Sigmoid colon (tissue), 7 donors: ENCODE data around the gene BCAS3. TPM values are rescaled to one million over a fixed set of nuclear protein-coding genes. Genes with fewer than 3 reads are reported as not detected.
"Not testable (repeated sequence)": the region's sequence is repeated elsewhere in the genome, so short reads cannot be mapped to it uniquely, and the experiment has no call there.

Experiments
- DNase-seq: peaks from one replicate; pipeline ENCODE4 v3.0.0-alpha.2; 2019
- H3K27ac ChIP-seq, 4 donors: fragments of 200-600 bp; sonication (generic); one replicate each; pipeline ENCODE4 v1.5.1; 2016 to 2019; ENCODE audit warnings: mild to moderate bottlenecking in 1 of 4
- H3K27me3 ChIP-seq, 3 donors: fragments of 200-600 bp; sonication (generic); one replicate each; pipeline ENCODE4 v1.5.1; 2019; ENCODE audit warnings: mild to moderate bottlenecking in 1 of 3
- H3K36me3 ChIP-seq, 4 donors: fragments of 200-600 bp; sonication (generic); one replicate each; pipeline ENCODE4 v1.5.1; 2016 to 2019
- H3K4me1 ChIP-seq, 4 donors: fragments of 200-600 bp; sonication (generic); one replicate each; pipeline ENCODE4 v1.5.1; 2017 to 2019
- H3K4me3 ChIP-seq, 4 donors: fragments of 200-600 bp; sonication (generic); one replicate each; pipeline ENCODE4 v1.5.1; 2017 to 2019; ENCODE audit warnings: mild to moderate bottlenecking in 2 of 4, moderate library complexity in 1 of 4
- H3K9me3 ChIP-seq, 4 donors: fragments of 200-600 bp in 3 of 4; sonication (generic) in 3 of 4; one replicate each; pipeline versions ENCODE4 v1.5.1 to v1.6.1; 2013 to 2019
- CTCF ChIP-seq, 4 experiments: fragments of 450-650 bp in 3 of 4; fragments of 200-600 bp in 1 of 4; IDR thresholded peaks; one replicate each; pipeline ENCODE4 v1.5.1; 2016 to 2019; ENCODE audit warnings: antibody characterized with exemption in 4 of 4, mild to moderate bottlenecking in 3 of 4, moderate library complexity in 2 of 4
- EP300 ChIP-seq, 4 donors: sonication (generic); formaldehyde crosslinking; IDR thresholded peaks; one replicate each; pipeline ENCODE4 v1.6.1; 2017; ENCODE audit warnings: antibody characterized with exemption in 4 of 4
- POLR2A ChIP-seq, 2 donors: fragments of 450-650 bp; IDR thresholded peaks; one replicate each; pipeline ENCODE4 v1.6.1; 2016; ENCODE audit warnings: antibody characterized with exemption in 2 of 2, mild to moderate bottlenecking in 2 of 2, moderate library complexity in 2 of 2
- POLR2AphosphoS5 ChIP-seq, 4 donors: sonication (generic); formaldehyde crosslinking; IDR thresholded peaks; one replicate each; pipeline ENCODE4 v1.6.1; 2017; ENCODE audit warnings: antibody characterized with exemption in 4 of 4
- WGBS, 2 donors: extraction: QIAGEN DNeasy Blood & Tissue Kit; methylation state at CpG; one replicate each; pipeline ENCODE4 v1.1.7; 2013; 5-methylcytosine and 5-hydroxymethylcytosine counted together
- intact Hi-C: fragments of 100-400 bp; cut with DNase I; formaldehyde crosslinking; loops from one replicate; pipeline ENCODE4 v1.15.1; 2023
- polyA plus RNA-seq, 3 donors: library from polyadenylated mRNA; stranded (reverse); fragments of 200-250 nt; gene quantifications; one replicate each; pipeline ENCODE4 v1.2.3, GENCODE V29; 2013
- total RNA-seq, 4 donors: library from RNA; depleted of rRNA; stranded (reverse); fragments of >200 nt; gene quantifications; one replicate each; pipeline ENCODE4 v1.1.0, GENCODE V29; 2016
- donor health status: healthy with polysubstance abuse.
- donor health status: Bipolar disorder and iron deficiency.
- donor health status: healthy.

The BCAS3 gene
- total and polyA plus RNA-seq, 7 donors: 6.3 to 38.5 (median 28.5) TPM

- 19 to 62% methylated on average over 1 of the region's 1 CpG for WGBS, 2 donors
- no peak overlapping the region for H3K4me3 ChIP-seq
- no peaks in the 10 kb centered on the region for H3K9me3 ChIP-seq
- TF ChIP-seq POLR2AphosphoS5 (IDR thresholded peaks at IDR 0.05) (no peak), EP300 (IDR thresholded peaks at IDR 0.05) (no peak), POLR2A (IDR thresholded peaks at IDR 0.05) (no peak), CTCF (IDR thresholded peaks at IDR 0.05) (no peak)
- intact Hi-C loops: no loop called here
- no peaks in the 10 kb centered on the region for H3K4me1 ChIP-seq
- no peak for DNase-seq
- no peaks in the 10 kb centered on the region for H3K36me3 ChIP-seq
- H3K27ac ChIP-seq: no peak overlapping the region
- peaks cover 0 to 13% (median 0%) of the 10 kb centered on the region in 3 donors for H3K27me3 ChIP-seq
Measured at GRCh38 chr17:61429274-61429673, 751.6 kb downstream of the BCAS3 start.

GRCh38 chr17:61429831-61430230, 752.2 kb downstream of the BCAS3 start:
- H3K36me3 ChIP-seq, DNase-seq, H3K27me3 ChIP-seq, H3K27ac ChIP-seq, H3K4me3 ChIP-seq, H3K9me3 ChIP-seq, intact Hi-C loops, H3K4me1 ChIP-seq: not testable (repeated sequence)
- 93 to 95% methylated on average over 6 of the region's 6 CpGs for WGBS, 2 donors

- peaks cover 0 to 4% (median 0%) of the 10 kb centered on the region in 4 donors for H3K9me3 ChIP-seq
- WGBS, 2 donors: 86 to 88% methylated on average over 4 of the region's 4 CpGs
- H3K27me3 ChIP-seq: no peaks in the 10 kb centered on the region
- H3K4me1 ChIP-seq: no peaks in the 10 kb centered on the region
- H3K4me3 ChIP-seq: no peak overlapping the region
- H3K36me3 ChIP-seq: no peaks in the 10 kb centered on the region
- no peak for DNase-seq
- intact Hi-C loops: no loop called here
- TF ChIP-seq CTCF (IDR thresholded peaks at IDR 0.05) (no peak), EP300 (IDR thresholded peaks at IDR 0.05) (no peak), POLR2A (IDR thresholded peaks at IDR 0.05) (no peak), POLR2AphosphoS5 (IDR thresholded peaks at IDR 0.05) (no peak)
- no peak overlapping the region for H3K27ac ChIP-seq
Measured at GRCh38 chr17:61431594-61432311, 754.1 kb downstream of the BCAS3 start.

DNA sequence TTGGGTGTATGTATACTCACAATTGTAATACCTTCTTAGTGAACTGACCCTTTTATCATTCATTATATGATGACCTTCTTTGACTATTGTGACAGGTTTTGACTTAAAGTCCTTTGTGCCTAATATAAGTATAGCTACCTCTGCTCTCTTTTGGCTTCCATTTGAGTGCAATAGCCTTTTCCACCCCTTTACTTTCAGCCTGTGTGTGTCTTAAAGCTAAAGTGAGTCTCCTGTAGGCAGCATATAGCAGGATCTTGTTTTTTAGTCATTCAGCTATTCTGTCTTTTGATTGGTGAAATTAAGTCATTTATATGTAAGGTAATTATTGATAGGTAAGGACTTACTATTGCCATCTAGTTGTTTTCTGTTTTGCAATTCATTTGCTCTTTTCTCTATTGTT, 758.6 kb downstream of the BCAS3 start:
- Histone ChIP-seq H3K27ac (no peak overlapping the region), H3K36me3 (no peaks in the 10 kb centered on the region), H3K4me1 (no peaks in the 10 kb centered on the region), H3K27me3 (peaks cover 0 to 4% (median 0%) of the 10 kb centered on the region in 3 donors), H3K9me3 (peaks cover 0 to 6% (median 2%) of the 10 kb centered on the region in 4 donors), H3K4me3 (no peak overlapping the region)
- intact Hi-C loops: no loop called here
- DNase-seq: no peak
- TF ChIP-seq EP300 (IDR thresholded peaks at IDR 0.05) (no peak), POLR2AphosphoS5 (IDR thresholded peaks at IDR 0.05) (no peak), POLR2A (IDR thresholded peaks at IDR 0.05) (no peak), CTCF (IDR thresholded peaks at IDR 0.05) (no peak)

DNA sequence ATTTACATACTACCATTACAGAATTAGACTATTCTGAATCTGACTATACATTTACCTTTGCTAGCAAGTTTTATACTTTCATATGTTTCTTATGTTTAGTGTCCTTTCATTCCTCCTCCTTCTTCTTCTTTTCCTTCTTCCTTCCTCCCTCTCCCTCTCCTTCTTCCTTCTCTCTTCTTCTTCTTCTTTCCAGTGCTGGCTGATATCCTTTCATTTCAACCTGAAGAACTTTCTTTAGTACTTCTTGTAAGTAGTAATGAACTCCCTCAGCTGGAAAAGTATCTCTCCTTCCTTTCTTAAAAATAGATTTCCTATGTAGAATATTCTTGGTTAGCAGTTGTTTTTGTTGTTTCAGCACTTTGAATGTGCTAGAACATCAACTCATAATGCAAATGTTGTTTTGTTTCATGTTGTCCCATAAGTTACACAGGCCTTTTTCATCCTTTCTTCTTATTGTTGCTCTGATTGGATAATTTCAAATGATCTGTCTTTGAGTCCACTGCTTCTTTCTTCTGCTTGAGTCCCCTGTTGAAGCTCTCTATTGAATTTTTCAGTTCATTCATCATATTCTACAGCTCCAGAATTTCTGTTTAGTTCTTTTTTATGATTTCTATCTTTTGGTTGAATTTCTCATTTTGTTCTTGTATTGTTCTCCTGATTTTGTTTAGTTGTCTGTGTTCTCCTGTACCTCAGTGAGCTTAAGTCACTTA, 759.5 kb downstream of the BCAS3 start:
- Histone ChIP-seq H3K27me3 (peaks cover 0 to 4% (median 0%) of the 10 kb centered on the region in 3 donors), H3K36me3 (no peaks in the 10 kb centered on the region), H3K27ac (no peak overlapping the region), H3K4me3 (no peak overlapping the region), H3K4me1 (no peaks in the 10 kb centered on the region), H3K9me3 (peaks cover 0 to 6% (median 2%) of the 10 kb centered on the region in 4 donors)
- TF ChIP-seq POLR2AphosphoS5 (IDR thresholded peaks at IDR 0.05) (no peak), POLR2A (IDR thresholded peaks at IDR 0.05) (no peak), EP300 (IDR thresholded peaks at IDR 0.05) (no peak), CTCF (IDR thresholded peaks at IDR 0.05) (no peak)
- intact Hi-C loops: no loop called here
- no peak for DNase-seq
